ENCODE measurements around the gene MAFG. TPM values are rescaled to one million over a fixed set of nuclear protein-coding genes. Genes with fewer than 3 reads are reported as not detected.

Gene MAFG
- total and polyA plus RNA-seq, 2 of the 13 experiments (the other 11 are each of a cell fraction or from before 2014, with no cell fraction given), result 14.5 to 20.0 TPM

GRCh38 chr17:81931557-81932332 lies 4.2 kb upstream of the MAFG start (continued):
- no peak for TF ChIP-seq ZNF614 (CRISPR knock-in tag; IDR thresholded peaks at IDR 0.05; ENCODE audit: borderline replicate concordance)
- TF ChIP-seq AGO2 (optimal IDR thresholded peaks at IDR 0.05; ENCODE audit: low read depth, low read length), result peak; percentile 97
- TF ChIP-seq ZNF891 (CRISPR knock-in tag; IDR thresholded peaks at IDR 0.05), result peak; percentile 73; the same call in 1 of the 2 replicates
- TF ChIP-seq DZIP1 (CRISPR knock-in tag; IDR thresholded peaks at IDR 0.05), result 0 out of 2 replicates have a peak, but pooled peaks have one; percentile 31
- TF ChIP-seq ATF5 (CRISPR knock-in tag; IDR thresholded peaks at IDR 0.05; ENCODE audit: low read depth), result 0 out of 2 replicates have a peak, but pooled peaks have one; percentile 28
- TF ChIP-seq GTF2F1 (IDR thresholded peaks at IDR 0.05; ENCODE audit: low read length), result no peak
- no peak for TF ChIP-seq NFKB2 (CRISPR knock-in tag; IDR thresholded peaks at IDR 0.05; ENCODE audit: borderline replicate concordance)
- no peak for TF ChIP-seq AFF4 (CRISPR knock-in tag; IDR thresholded peaks at IDR 0.05)
- peak; percentile 21; the same call in 1 of the 2 replicates for TF ChIP-seq MEIS1 (CRISPR knock-in tag; IDR thresholded peaks at IDR 0.05; ENCODE audit: borderline replicate concordance)
- no peak for TF ChIP-seq ZNF816 (CRISPR knock-in tag; IDR thresholded peaks at IDR 0.05; ENCODE audit: borderline replicate concordance)
- peak; percentile 66 for TF ChIP-seq POLR2G (IDR thresholded peaks at IDR 0.05; ENCODE audit: low read depth, low read length)
- 0 out of 2 replicates have a peak, but pooled peaks have one; percentile 60 for TF ChIP-seq ZNF776 (CRISPR knock-in tag; IDR thresholded peaks at IDR 0.05)

Data from HepG2 (cell line).